A673 (cell line): Measurements from ENCODE around the gene ABHD15.

Experiments used
- EZH2 ChIP-seq: fragments of 200-600 bp; sonication (generic); IDR thresholded peaks from 2 replicates; pipeline ENCODE4 v1.6.1; 2017; ENCODE audit warnings: borderline replicate concordance, low read depth, mild to moderate bottlenecking, mixed read lengths, antibody characterized with exemption, low read length; ENCODE audit not compliant: poor library complexity, severe bottlenecking
- TF ChIP-seq, protein P1 (sequence below): fragments of 300-800, 200-600 bp; sonication (generic); conservative IDR thresholded peaks from 2 replicates; pipeline ENCODE4 v1.5.1; 2017; ENCODE audit warnings: low read depth, mild to moderate bottlenecking, antibody characterized with exemption, low read length, moderate library complexity, mixed read lengths

DNA sequence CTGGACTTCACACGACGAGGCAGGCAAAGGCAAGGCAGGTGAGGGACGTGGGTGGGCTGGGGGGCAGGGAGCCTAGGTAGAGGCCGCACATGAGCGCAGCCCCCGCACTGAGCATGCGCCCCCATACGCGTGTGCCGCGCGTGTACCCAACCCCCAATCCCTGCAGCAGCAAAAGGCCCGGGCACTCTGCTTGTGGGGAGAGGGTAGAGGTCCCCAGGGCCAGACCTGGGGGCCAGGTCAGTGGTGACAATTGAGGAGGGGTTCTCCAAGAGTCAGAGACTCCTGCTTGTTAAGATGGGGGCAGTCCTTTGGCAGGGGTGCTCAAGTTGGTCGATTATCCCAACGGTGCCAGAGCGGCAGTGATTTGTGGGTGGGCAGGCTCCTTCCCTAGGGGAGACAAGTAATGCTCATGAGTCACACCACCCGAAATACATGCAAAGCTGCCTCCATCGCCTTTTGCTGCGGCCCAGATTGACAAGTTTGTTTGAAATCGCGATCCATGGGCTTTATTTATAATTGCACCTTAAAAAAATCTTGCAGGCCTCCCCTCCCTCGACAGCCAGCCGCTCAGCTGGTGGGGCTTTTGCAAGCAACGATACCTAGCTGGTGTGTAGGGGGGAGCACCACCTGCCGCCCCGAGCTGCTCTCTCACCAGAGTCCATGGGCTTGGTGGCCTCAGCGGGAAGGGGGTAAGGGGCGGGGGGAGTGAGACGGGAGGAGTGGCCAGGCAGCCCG is 23.7 kb upstream of the ABHD15 start:
- TF ChIP-seq, protein P1, sequence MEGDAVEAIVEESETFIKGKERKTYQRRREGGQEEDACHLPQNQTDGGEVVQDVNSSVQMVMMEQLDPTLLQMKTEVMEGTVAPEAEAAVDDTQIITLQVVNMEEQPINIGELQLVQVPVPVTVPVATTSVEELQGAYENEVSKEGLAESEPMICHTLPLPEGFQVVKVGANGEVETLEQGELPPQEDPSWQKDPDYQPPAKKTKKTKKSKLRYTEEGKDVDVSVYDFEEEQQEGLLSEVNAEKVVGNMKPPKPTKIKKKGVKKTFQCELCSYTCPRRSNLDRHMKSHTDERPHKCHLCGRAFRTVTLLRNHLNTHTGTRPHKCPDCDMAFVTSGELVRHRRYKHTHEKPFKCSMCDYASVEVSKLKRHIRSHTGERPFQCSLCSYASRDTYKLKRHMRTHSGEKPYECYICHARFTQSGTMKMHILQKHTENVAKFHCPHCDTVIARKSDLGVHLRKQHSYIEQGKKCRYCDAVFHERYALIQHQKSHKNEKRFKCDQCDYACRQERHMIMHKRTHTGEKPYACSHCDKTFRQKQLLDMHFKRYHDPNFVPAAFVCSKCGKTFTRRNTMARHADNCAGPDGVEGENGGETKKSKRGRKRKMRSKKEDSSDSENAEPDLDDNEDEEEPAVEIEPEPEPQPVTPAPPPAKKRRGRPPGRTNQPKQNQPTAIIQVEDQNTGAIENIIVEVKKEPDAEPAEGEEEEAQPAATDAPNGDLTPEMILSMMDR: no peak
- TF ChIP-seq EZH2: no peak
